ENCODE measurements around the gene ERBIN. TPM values are rescaled to one million over a fixed set of nuclear protein-coding genes. Genes with fewer than 3 reads are reported as not detected.

The ERBIN gene
- total and polyA plus RNA-seq, 2 of the 8 experiments (the other 6 are each of a cell fraction or from before 2014, with no cell fraction given) = 7.7 to 33.2 TPM

DNA sequence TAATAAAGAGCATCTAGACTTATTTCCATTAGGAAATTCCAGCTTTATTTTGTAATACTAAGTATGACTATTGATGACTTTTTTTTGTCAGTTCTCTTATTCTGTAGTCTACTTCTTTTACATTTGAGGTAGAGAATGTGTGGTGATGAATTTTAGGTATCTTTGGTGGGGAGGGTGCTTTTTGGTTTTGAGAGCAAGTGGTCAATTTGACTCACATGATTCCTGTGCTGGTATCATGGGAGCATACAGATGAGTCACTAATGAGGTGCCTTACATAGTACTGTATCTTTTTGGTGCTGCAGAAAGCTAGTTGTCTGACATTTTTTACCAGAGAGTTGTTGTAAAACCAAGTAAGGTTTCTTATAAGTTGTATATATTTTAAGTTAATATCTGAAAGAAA, 35.3 kb downstream of the ERBIN start (continued):
- TF ChIP-seq, protein P1, sequence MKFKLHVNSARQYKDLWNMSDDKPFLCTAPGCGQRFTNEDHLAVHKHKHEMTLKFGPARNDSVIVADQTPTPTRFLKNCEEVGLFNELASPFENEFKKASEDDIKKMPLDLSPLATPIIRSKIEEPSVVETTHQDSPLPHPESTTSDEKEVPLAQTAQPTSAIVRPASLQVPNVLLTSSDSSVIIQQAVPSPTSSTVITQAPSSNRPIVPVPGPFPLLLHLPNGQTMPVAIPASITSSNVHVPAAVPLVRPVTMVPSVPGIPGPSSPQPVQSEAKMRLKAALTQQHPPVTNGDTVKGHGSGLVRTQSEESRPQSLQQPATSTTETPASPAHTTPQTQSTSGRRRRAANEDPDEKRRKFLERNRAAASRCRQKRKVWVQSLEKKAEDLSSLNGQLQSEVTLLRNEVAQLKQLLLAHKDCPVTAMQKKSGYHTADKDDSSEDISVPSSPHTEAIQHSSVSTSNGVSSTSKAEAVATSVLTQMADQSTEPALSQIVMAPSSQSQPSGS (IDR thresholded peaks at IDR 0.05; ENCODE audit: low read length) = no peak
- TF ChIP-seq, protein P2, sequence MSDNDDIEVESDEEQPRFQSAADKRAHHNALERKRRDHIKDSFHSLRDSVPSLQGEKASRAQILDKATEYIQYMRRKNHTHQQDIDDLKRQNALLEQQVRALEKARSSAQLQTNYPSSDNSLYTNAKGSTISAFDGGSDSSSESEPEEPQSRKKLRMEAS (IDR thresholded peaks at IDR 0.05) = no peak
- no peak for TF ChIP-seq CHD2 (IDR thresholded peaks at IDR 0.05; ENCODE audit: low read length)
- TF ChIP-seq JUN (IDR thresholded peaks at IDR 0.05; ENCODE audit: low read depth, low read length) = no peak
- TF ChIP-seq EP300 (IDR thresholded peaks at IDR 0.05; ENCODE audit: borderline replicate concordance in 1 of 2, low read depth in 2 of 2, low read length in 2 of 2) = no peak
- TF ChIP-seq GABPA (IDR thresholded peaks at IDR 0.05; ENCODE audit: borderline replicate concordance, insufficient read depth, low read length) = no peak
- no peak for TF ChIP-seq SP4 (IDR thresholded peaks at IDR 0.05; ENCODE audit: low read length)
